HG03469 (cell line): ENCODE measurements around the gene SNU13.
"Not testable (repeated sequence)": the region's sequence is repeated elsewhere in the genome, so short reads cannot be mapped to it uniquely, and the experiment has no call there.

Experiments
- ATAC-seq: cut with Tn5 transposase; IDR thresholded peaks from one replicate; pipeline ENCODE4 v1.9.1; 2021; ENCODE audit warnings: mild to moderate bottlenecking, moderate library complexity, moderate number of reproducible peaks; ENCODE audit not compliant: unreplicated experiment

Gene SNU13

GRCh38 chr22:41688365-41689211 is at the start of gene SNU13:
TSS of gene SNU13 (minus strand) at chr22:41688867. CDS start at chr22:41688796, 71 bp downstream.
- peak; percentile 76 for ATAC-seq

GRCh38 chr22:41733241-41733640 is 44.6 kb upstream of the SNU13 start:
- not testable (repeated sequence) for ATAC-seq

- ATAC-seq = no peak
Observed at GRCh38 chr22:41732096-41732772, 43.6 kb upstream of the SNU13 start.

- no peak for ATAC-seq
Observed at GRCh38 chr22:41731609-41732008, 42.9 kb upstream of the SNU13 start.

- no peak for ATAC-seq
Observed at GRCh38 chr22:41725510-41726110, 36.9 kb upstream of the SNU13 start.

GRCh38 chr22:41722496-41722895 is 33.8 kb upstream of the SNU13 start:
- ATAC-seq = no peak

GRCh38 chr22:41713004-41713403 is 24.3 kb upstream of the SNU13 start:
- no peak for ATAC-seq

GRCh38 chr22:41709341-41709740 is 20.7 kb upstream of the SNU13 start:
- ATAC-seq = no peak

- ATAC-seq = no peak
Observed at GRCh38 chr22:41702763-41703162, 14.1 kb upstream of the SNU13 start.

- no peak for ATAC-seq
Observed at GRCh38 chr22:41700108-41700364, 11.4 kb upstream of the SNU13 start.

GRCh38 chr22:41699264-41700107 is 10.8 kb upstream of the SNU13 start, which contains the start of gene MEI1:
TSS of gene MEI1 (plus strand) at chr22:41699503. CDS start at chr22:41699539, 36 bp downstream.
- ATAC-seq = no peak

- no peak for ATAC-seq
Observed at GRCh38 chr22:41697126-41697775, 8.6 kb upstream of the SNU13 start.

GRCh38 chr22:41696703-41697102 is 8.0 kb upstream of the SNU13 start:
- no peak for ATAC-seq

GRCh38 chr22:41695211-41695610 is 6.5 kb upstream of the SNU13 start:
- ATAC-seq = no peak

GRCh38 chr22:41690476-41690875 is 1.8 kb upstream of the SNU13 start:
- no peak for ATAC-seq

GRCh38 chr22:41687901-41688364 is 734 bp downstream of the SNU13 start:
- ATAC-seq = no peak

GRCh38 chr22:41686890-41687289 is 1.8 kb downstream of the SNU13 start:
- ATAC-seq = not testable (repeated sequence)

GRCh38 chr22:41684194-41684593 is 4.5 kb downstream of the SNU13 start:
- ATAC-seq = no peak

- no peak for ATAC-seq
Observed at GRCh38 chr22:41683616-41684015, 5.1 kb downstream of the SNU13 start.

- no peak for ATAC-seq
Observed at GRCh38 chr22:41683052-41683451, 5.6 kb downstream of the SNU13 start.
